HG02840 (cell line): ENCODE measurements around the gene DNAH10.
A peak's percentile ranks its signal among the peaks of the same experiment; 100 is the strongest.

Experiments
- ATAC-seq: cut with Tn5 transposase; IDR thresholded peaks from one replicate; pipeline ENCODE4 v1.9.1; 2021; ENCODE audit warnings: mild to moderate bottlenecking, moderate library complexity, moderate number of reproducible peaks; ENCODE audit not compliant: unreplicated experiment, low FRiP score

The DNAH10 gene

GRCh38 chr12:123960856-123961255 lies 198.8 kb downstream of the DNAH10 start:
- ATAC-seq, result no peak

DNA sequence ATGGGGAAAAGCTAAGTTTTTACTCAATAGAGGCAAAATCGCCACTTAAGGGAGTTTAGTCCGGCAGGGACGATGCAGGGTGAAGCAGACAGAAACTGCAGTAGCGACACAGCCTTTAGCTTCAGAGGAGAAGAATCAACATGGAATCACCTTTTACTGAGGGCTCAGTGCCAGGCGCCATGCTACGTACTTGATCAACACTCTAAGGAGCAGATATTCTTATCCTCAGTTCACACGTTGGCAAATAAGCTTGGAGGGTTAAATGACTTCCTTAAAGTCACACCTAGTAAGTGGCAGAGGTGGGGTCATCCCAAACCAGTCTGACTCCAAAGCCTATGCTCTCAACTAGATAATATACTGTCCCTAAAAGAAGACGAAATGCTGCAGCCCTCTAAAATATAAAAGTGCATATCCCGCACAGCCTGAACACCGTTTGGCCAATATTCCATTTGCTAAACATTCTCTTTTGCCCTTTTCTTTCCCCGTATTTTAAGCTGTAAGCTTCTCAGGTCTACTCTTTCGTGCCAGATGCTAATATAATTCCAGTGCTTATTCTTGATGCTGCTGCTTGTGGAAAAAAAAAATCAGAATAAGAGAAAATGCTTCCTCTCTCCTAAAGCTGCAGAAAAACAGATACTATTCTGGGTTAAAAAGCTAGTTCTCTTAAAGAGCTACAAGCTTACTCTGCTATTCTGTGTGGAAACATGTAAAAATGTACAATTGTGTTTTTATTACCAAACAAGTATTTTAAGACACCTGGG lies 199.7 kb downstream of the DNAH10 start:
- no peak for ATAC-seq

DNA sequence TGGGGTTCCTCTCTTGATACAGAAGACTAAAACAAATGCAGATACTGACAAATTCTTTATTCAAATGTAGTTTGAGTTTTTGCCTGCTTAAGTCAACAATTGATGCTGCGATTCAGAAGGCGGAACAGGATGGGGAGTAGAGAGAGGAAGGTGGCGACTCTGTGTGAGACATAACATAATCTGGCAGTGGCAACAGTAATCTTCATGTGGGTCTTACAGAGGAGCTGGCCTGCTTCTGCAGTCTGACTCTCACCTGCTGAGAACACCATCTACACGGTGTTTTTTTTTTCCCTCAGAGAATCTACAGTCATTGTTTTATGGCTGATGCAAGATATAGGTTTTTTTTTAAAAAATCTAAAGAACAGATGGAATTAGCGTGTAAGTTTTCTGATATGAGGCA lies 200.4 kb downstream of the DNAH10 start:
- no peak for ATAC-seq

GRCh38 chr12:123963821-123964220 lies 201.7 kb downstream of the DNAH10 start:
- no peak for ATAC-seq

DNA sequence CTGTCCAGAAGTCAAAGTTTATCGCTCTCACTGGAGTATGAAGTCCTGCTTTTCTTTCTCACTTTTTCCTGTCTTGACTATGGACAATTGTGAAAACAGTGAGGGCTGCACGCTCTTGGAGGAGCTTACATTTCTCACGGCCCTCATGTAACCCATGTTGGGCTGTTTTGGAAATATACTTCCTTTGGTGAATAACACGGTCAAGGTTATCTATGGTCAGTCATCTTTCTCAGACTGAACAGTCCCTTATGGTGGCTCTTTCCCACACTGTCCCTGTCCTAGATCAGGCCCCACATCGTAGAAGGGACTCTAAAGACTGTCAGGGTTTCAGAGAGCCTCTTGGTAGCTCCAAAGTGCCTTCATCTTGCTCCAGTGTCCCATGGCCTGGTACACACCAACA lies 203.3 kb downstream of the DNAH10 start:
- ATAC-seq, result no peak

- ATAC-seq, result no peak
Observed at GRCh38 chr12:123966596-123966995, 204.5 kb downstream of the DNAH10 start.

- no peak for ATAC-seq
Observed at GRCh38 chr12:123967121-123967586, 205.1 kb downstream of the DNAH10 start.

DNA sequence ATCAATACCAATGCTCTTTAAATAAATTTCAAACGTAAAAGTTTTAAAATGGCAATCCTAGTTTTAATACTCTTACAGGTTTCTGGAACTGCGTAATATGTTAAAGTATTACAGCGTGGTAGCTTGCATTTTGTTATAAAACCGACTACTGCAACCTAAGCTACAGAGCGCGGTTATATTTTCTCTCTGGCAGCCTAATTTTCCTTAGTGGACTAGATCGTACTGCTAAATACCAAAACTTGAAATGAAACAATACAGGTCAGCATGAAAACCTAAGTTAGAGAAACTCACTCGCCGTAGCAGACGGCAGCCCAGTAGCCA lies 209.3 kb downstream of the DNAH10 start:
- no peak for ATAC-seq

DNA sequence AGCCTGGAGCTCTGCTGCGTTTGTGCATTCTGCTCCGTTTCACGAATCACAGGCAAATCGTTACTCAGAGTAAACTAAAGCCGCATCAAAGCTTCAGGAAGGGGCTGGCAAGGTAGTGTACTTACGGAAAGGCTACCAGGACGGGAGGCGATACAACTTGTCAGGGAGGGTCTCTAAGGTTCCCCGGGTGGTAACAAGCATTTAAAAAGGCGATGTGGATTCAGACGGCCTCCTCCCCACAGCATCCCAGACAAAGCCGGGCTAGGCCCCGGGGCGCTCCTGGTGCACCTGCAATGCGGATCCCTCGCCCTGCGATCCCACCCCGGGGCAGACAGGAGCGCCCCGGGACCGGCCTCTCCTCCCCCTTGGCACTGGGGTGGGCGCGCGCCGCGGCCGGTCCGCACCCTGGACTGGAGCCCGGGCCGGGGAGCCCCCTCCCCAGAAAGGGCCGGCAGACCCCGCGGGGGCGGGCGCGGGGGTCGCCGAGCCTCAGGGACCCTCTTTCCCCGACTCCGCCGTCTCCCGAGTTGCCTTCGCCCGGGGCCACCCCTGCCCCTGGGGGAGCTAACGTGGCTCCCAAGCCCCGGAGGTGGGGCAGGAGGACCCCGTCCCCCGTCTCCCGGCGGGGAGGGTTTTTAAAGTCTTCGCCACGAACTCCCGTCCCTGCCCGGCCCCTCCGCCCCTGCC lies 209.8 kb downstream of the DNAH10 start:
- peak; percentile 8 for ATAC-seq

- ATAC-seq, result peak; percentile 77
Observed at GRCh38 chr12:123972457-123973401, 210.6 kb downstream of the DNAH10 start, which contains the start of the genes CCDC92 and ZNF664. Gene CCDC92, minus strand, starts transcription at chr12:123972831. Its CDS starts 28,526 bp downstream, at chr12:123944305. Gene ZNF664, plus strand, starts transcription at chr12:123973215. Its CDS starts 38,930 bp downstream, at chr12:124012145.

DNA sequence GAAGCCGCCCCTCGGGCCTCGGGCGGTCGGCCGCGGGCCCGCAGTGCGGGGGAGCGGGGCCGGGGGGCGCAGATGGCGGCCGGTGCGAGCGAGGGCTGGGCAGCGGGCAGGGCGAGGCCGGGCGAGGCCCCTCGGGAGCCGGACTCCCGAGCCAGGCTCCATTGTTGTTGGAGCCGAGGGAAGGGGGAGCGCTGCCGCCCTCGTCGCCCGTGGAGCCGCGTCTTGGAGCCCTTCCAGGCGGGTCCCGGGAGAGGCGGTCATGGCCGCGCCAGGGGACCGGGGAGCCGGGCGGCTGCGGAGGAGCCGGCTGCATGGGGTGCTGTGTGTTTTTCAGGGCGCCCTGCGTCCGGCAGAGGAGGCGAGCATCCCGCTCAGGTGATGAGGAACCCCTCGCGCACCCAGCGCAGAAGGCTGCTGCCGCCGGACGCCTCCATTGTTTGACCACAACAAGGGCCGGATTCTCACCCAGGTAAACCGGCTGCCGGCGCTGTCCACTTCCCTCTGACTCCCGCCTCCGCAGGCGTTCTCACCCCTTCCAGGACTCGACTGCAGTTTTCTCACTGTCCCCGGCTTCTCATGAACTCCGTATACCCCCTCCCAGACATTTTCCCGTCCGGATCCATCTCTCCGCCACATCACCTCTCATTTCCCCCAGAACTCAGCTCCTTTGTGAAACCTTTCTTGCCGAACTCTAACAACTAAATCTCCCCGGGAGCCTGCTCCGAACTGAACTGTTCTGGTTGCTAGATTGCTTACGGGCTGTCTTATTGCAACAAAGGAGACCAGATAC lies 211.6 kb downstream of the DNAH10 start:
- peak; percentile 8 for ATAC-seq

DNA sequence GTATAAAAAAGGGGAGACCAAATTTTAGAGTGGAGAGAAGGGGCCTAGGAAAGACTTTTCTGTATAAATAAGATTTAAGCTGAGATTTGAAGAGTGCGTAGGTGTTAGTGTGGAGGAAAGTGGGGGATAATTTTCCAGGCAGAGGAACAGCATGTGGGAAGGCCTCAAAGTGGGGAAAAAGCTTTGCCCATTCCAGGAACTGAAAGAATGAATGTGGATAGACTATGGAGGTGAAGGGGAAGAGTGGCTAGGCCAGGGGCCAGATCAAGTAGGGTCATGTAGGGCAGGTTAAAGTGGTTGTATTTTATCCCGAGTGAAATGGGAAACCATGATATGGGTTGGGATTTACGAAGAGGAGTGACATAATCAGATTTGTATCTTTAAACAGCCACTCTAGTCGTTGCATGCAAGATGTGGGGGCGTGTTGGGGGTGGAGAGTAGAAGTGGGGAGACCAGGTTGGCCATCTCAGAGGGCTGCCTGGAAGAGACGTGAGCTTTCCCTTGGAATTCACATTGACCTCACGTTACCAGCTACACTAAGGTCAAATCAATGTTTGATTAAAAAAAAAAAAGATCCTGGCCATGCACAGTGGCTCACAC lies 214.2 kb downstream of the DNAH10 start:
- ATAC-seq, result no peak

DNA sequence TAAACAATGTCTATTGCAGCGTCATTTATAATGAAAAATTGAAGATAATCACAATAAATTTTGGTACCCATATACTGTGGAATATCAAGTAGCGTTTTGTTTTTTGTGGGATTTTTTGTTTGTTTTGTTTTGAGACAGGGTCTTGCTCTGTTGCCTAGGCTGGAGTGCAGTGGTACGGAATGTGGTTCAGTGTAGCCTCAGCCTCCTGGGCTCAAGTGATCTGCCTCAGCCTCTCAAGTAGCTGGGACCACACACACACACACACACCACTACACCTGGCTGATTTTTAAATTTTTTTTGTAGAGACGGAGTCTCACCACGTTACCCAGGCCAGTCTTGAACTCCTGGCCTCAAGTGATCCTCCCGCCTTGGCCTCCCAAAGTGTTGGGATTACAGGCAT lies 217.5 kb downstream of the DNAH10 start:
- no peak for ATAC-seq

DNA sequence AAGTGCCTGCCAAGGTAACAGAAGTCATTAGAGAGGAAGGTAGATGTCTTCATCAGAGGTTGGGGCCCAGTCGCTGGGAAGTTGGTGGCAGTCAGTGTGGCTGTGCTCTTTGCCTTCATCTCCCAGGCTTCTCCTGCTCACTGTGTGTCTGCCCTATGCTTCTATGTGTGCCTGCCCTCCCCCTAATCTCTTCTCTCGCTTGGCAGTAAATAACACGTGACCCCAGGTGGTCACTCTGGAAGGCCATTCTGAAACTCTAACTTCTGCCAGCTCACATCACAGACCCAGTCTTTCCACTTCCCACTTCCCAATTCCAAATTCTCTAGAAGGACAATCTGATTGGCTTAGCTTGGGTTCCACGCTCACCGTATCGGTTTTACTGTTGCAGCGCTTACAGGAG lies 220.2 kb downstream of the DNAH10 start:
- no peak for ATAC-seq

GRCh38 chr12:123983822-123984485 lies 221.9 kb downstream of the DNAH10 start:
- ATAC-seq, result no peak

DNA sequence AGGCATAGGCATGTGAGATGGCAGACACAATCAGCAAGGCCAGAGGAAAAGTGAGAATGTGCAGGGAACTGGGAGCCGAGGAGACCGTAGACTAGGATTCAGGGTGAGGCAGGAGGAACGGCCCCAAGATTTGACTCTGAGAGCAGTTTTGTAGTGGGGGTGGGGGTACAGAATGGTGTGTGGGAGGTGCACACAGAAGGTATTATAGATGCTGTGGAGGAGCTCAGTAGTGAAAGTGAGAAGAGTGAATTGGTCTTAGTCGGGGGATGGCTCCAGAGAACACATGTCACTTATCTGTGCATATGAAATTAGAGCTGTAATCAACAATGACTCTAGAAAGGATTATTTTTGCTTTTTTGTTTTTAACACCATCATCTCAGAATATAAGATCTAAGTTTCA lies 222.8 kb downstream of the DNAH10 start:
- ATAC-seq, result no peak
